OCI-LY3 (cell line): Measurements from ENCODE around the gene EPS15.
"Not testable (repeated sequence)": the region's sequence is repeated elsewhere in the genome, so short reads cannot be mapped to it uniquely, and the experiment has no call there.

Experiments used
- H2AFZ ChIP-seq: fragments of 200-600, 300-600 bp; shearing (Covaris generic); 2 replicates; pipeline ENCODE4 v1.6.0; 2014; ENCODE audit warnings: antibody characterized with exemption, low read depth, low read length
- H3K27ac ChIP-seq: fragments of 200-600, 300-600 bp; sonication (generic); 2 replicates; pipeline ENCODE4 v1.5.1; 2014; ENCODE audit warnings: mild to moderate bottlenecking, low read length, moderate library complexity, mixed read lengths
- H3K27me3 ChIP-seq: fragments of 200-600, 300-600 bp; sonication (generic); 2 replicates; pipeline ENCODE4 v1.6.1; 2014; ENCODE audit warnings: low read depth, low read length, mixed read lengths
- H3K36me3 ChIP-seq: fragments of 200-600, 300-600 bp; sonication (generic); replicated peaks from 2 replicates; pipeline ENCODE3; 2014; ENCODE audit warnings: low read depth, low read length, mixed read lengths
- H3K4me1 ChIP-seq: fragments of 300-600, 200-600 bp; sonication (generic); 2 replicates; pipeline ENCODE4 v1.6.1; 2014; ENCODE audit warnings: low read length, mixed read lengths
- H3K4me2 ChIP-seq: fragments of 200-600, 300-600 bp; sonication (generic); 2 replicates; pipeline ENCODE4 v1.6.1; 2014; ENCODE audit warnings: low read length, mixed read lengths
- H3K4me3 ChIP-seq: fragments of 300-600, 200-600 bp; sonication (generic); 2 replicates; pipeline ENCODE4 v1.5.1; 2014; ENCODE audit warnings: antibody characterized with exemption, mild to moderate bottlenecking, low read length, moderate library complexity
- H3K79me2 ChIP-seq: fragments of 300-600, 200-600 bp; shearing (Covaris generic); 2 replicates; pipeline ENCODE4 v1.6.1; 2014; ENCODE audit warnings: mild to moderate bottlenecking, low read length, mixed read lengths
- H3K9ac ChIP-seq: fragments of 300-600, 200-600 bp; shearing (Covaris generic); 2 replicates; pipeline ENCODE4 v1.6.0; 2014; ENCODE audit warnings: mild to moderate bottlenecking, low read length, moderate library complexity
- H3K9me3 ChIP-seq: fragments of 200-600, 300-600 bp; shearing (Covaris generic); 2 replicates; pipeline ENCODE4 v1.6.1; 2014; ENCODE audit warnings: low read length, mixed read lengths; ENCODE audit not compliant: insufficient read depth
- H4K20me1 ChIP-seq: fragments of 200-600, 300-600 bp; sonication (generic); 2 replicates; pipeline ENCODE4 v1.6.1; 2016; ENCODE audit warnings: low read length, mixed read lengths; ENCODE audit not compliant: insufficient read depth
- EZH2phosphoT487 ChIP-seq: fragments of 200-600 bp; shearing (Covaris generic); IDR thresholded peaks from 2 replicates; pipeline ENCODE4 v1.6.1; 2018; ENCODE audit warnings: antibody characterized with exemption, mixed run types, low read depth
- TF ChIP-seq, protein P1 (sequence below): fragments of 200-600, 300-600 bp; sonication (generic); IDR thresholded peaks from 2 replicates; pipeline ENCODE4 v1.5.1; 2014; ENCODE audit warnings: antibody characterized with exemption, low read length, low read depth

The EPS15 gene

DNA sequence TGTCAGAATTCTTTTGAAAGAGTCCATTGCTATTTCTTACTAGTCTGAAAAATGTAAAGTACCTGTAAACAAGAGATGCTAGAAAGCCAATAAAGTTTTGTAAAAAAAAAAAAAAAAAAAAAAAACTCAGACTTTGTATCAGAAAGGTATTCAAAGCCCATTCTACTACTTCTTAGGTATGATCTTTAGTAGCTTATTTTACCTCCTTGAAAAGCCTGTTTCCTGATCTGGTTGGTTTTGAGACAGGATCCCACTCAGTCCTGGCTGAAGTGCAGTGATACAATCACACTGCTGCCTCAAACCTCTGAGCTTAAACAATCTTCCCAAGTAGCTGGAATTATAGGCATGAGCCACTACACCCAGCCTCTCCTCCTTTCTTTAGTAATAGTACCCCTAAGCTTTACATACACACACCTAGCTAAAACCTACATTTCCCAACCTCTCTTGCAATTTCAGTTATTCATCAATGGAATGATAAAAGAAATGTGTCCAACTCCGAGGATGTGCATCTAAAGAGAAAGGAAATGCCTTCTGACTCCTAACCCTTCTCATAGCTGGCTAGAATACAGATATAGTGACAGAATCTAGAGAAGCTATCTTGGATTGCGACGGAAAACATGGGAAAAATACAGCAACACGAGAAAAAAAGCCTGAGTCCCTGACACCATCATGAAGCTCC lies 30.6 kb downstream of the EPS15 start:
- Histone ChIP-seq H3K9me3 (no peaks in the 10 kb centered on the region), H4K20me1 (peaks cover 17% of the 10 kb centered on the region), H3K9ac (no peak overlapping the region), H3K4me2 (no peak overlapping the region), H3K36me3 (peaks cover 6% of the 10 kb centered on the region), H3K27me3 (no peaks in the 10 kb centered on the region), H2AFZ (no peak overlapping the region), H3K27ac (no peak overlapping the region), H3K4me1 (peaks cover 33% of the 10 kb centered on the region), H3K79me2 (peaks cover 85% of the 10 kb centered on the region), H3K4me3 (no peak overlapping the region)
- no peak for TF ChIP-seq EZH2phosphoT487
- TF ChIP-seq, protein P1, sequence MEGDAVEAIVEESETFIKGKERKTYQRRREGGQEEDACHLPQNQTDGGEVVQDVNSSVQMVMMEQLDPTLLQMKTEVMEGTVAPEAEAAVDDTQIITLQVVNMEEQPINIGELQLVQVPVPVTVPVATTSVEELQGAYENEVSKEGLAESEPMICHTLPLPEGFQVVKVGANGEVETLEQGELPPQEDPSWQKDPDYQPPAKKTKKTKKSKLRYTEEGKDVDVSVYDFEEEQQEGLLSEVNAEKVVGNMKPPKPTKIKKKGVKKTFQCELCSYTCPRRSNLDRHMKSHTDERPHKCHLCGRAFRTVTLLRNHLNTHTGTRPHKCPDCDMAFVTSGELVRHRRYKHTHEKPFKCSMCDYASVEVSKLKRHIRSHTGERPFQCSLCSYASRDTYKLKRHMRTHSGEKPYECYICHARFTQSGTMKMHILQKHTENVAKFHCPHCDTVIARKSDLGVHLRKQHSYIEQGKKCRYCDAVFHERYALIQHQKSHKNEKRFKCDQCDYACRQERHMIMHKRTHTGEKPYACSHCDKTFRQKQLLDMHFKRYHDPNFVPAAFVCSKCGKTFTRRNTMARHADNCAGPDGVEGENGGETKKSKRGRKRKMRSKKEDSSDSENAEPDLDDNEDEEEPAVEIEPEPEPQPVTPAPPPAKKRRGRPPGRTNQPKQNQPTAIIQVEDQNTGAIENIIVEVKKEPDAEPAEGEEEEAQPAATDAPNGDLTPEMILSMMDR: no peak

DNA sequence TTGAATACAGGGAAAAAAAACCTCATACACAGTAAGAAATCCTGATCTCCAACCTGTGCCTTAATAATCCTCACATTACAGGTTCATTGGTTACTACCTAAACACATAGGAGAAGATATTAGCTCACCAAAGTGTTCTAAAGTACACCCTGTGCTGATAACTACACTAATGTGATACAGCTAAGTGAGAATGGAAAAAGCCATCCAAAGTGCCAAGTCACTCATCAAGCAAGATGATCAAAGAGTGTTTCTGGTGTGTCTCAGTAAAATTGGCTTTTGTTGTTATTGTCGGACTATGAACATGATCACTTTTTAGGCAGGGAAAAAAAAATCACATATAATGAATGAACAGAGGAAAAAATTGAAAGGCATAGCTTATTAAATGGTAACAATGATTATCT lies 31.4 kb downstream of the EPS15 start:
- Histone ChIP-seq H2AFZ (no peak overlapping the region), H3K9ac (no peak overlapping the region), H4K20me1 (peaks cover 17% of the 10 kb centered on the region), H3K79me2 (peaks cover 90% of the 10 kb centered on the region), H3K27ac (no peak overlapping the region), H3K36me3 (peaks cover 6% of the 10 kb centered on the region), H3K4me3 (no peak overlapping the region), H3K4me1 (peaks cover 30% of the 10 kb centered on the region), H3K4me2 (no peak overlapping the region), H3K9me3 (no peaks in the 10 kb centered on the region), H3K27me3 (no peaks in the 10 kb centered on the region)
- TF ChIP-seq, protein P1: no peak
- TF ChIP-seq EZH2phosphoT487: no peak

DNA sequence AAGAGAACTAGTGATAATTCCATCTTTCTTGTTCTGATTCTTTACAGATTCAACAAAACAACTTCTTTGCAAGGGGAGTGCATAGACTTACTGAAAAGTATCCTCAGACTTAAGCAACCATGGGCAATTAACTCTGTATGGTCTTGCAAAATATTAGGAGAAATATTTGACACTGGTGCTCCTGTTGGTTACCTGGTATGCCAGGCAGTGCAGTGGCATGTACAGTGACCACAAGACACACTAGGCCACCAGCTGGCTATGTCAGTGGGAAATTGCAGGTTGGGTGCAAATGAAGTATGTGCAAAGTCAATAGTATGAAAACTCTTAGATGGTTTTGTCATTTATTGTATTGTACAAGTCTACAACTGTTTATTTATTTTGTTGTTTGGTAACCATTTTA lies 34.5 kb downstream of the EPS15 start:
- Histone ChIP-seq H3K36me3 (peaks cover 11% of the 10 kb centered on the region), H3K9ac (no peak overlapping the region), H3K4me1 (peaks cover 4% of the 10 kb centered on the region; the same call in 1 of the 2 replicates), H3K4me2 (no peak overlapping the region), H3K27ac (no peak overlapping the region), H3K4me3 (no peak overlapping the region), H4K20me1 (peaks cover 3% of the 10 kb centered on the region; the same call in 1 of the 2 replicates), H3K9me3 (no peaks in the 10 kb centered on the region), H2AFZ (no peak overlapping the region), H3K27me3 (no peaks in the 10 kb centered on the region), H3K79me2 (peaks cover 73% of the 10 kb centered on the region)
- TF ChIP-seq, protein P1: no peak
- TF ChIP-seq EZH2phosphoT487: no peak

DNA sequence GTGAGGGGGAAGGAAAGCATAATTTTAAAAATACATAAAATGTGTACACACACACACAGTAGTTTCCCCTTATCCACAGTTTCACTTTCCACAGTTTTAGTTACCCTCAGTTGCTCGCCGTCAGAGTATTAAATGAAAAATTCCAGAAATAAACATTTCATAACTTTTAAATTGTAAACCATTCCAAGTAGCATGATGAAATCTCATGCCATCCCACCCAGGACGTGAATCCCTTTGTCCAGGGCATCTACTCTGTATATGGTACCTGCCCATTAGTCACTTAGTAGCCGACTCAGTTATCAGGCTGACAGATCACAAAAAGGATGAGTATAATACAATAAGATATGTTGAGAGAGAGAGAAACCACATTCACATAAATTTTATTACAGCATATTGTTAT lies 36.2 kb downstream of the EPS15 start:
- peaks cover 58% of the 10 kb centered on the region for H3K79me2 ChIP-seq
- H3K4me1 ChIP-seq: no peaks in the 10 kb centered on the region
- no peak overlapping the region for H3K4me2 ChIP-seq
- H3K27me3 ChIP-seq: no peaks in the 10 kb centered on the region
- no peak overlapping the region for H3K4me3 ChIP-seq
- H3K27ac ChIP-seq: no peak overlapping the region
- H2AFZ ChIP-seq: no peak overlapping the region
- H4K20me1 ChIP-seq: peaks cover 3% of the 10 kb centered on the region; the same call in 1 of the 2 replicates
- no peaks in the 10 kb centered on the region for H3K9me3 ChIP-seq
- H3K9ac ChIP-seq: no peak overlapping the region
- TF ChIP-seq EZH2phosphoT487: no peak
- TF ChIP-seq, protein P1: no peak
- peaks cover 10% of the 10 kb centered on the region for H3K36me3 ChIP-seq

DNA sequence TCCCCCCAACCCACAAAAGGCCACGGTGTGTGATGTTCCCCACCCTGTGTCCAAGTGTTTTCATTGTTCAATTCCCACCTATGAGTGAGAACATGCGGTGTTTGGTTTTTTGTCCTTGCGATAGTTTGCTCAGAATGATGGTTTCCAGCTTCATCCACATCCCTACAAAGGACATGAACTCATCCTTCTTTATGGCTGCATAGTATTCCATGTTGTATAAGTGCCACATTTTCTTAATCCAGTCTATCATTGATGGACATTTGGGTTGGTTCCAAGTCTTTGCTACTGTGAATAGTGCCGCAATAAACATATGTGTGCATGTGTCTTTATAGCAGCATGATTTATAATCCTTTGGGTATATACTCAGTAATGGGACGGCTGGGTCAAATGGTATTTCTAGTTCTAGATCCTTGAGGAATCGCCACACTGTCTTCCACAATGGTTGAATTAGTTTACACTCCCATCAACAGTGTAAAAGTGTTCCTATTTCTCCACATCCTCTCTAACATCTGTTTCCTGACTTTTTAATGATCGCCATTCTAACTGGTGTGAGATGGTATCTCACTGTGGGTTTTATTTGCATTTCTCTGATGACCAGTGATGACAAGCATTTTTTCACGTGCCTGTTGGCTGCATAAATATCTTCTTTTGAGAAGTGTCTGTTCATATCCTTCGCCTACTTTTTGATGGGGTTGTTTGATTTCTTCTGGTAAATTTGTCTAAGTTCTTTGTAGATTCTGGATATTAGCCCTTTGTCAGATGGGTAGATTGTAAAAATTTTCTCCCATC lies 44.0 kb downstream of the EPS15 start:
- H3K36me3 ChIP-seq: peaks cover 15% of the 10 kb centered on the region
- not testable (repeated sequence) for H3K4me1 ChIP-seq, H3K9ac ChIP-seq, H3K27me3 ChIP-seq, H3K27ac ChIP-seq, H3K4me3 ChIP-seq, H3K79me2 ChIP-seq, H4K20me1 ChIP-seq, H2AFZ ChIP-seq, H3K9me3 ChIP-seq, H3K4me2 ChIP-seq
